ENCODE data around the gene GH1. TPM values are rescaled to one million over a fixed set of nuclear protein-coding genes. Genes with fewer than 3 reads are reported as not detected.

The GH1 gene
- total and polyA plus RNA-seq, 9 of the 15 experiments (the other 6 are each of a cell fraction or from before 2014, with no cell fraction given): not detected

DNA sequence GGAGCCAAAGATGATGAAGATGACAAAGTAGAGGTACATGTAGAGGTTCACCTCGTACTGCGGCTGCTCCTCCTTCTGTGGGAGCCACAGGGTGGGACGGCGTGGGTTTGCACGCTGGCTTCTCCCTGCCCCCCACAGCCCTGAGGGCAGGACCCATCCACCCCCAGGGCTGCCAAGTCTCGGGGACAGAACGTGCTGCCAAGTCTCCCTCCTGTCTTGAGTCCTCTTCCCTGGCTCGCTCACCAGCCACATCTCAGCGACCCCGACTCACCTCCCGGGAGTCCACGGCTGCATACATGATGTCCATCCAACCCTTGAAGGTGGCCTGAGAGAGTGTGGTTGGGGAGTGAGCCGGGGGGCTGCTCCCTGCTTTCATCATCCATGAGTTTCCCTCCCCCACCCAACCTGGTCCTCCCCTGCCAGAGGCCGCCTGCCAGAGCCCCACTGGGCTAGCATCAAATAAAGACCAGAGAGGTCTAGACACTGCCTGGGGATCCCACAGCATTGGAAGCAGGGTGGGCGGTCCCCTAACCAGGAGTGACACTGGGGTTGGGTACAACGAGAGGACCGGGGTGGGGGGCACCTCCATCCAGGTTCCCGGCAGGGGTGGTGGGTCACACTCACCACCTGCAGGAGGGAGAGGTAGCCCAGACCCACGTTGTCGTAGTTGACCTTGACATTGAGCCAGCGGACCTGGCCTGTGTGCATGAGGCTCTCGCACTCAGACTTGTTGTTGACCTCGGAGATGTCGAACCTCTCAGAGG, 26.3 kb upstream of the GH1 start:
- ATAC-seq: no peak
- Histone ChIP-seq H3K9ac (ENCODE audit: insufficient read depth in 1 of 2, low read depth in 2 of 2, low read length in 2 of 2) (0 out of 4 replicates have a peak overlapping the region, but pooled peaks of 1 of the 2 experiments have one; percentile 26), H3K9me3 (replicated peaks; ENCODE audit: control insufficient read depth, insufficient read depth, low read depth, low read length) (no peaks in the 10 kb centered on the region), H3K9me1 (ENCODE audit: control insufficient read depth, insufficient read depth, low read length) (no peaks in the 10 kb centered on the region), H3K4me3 (no peak overlapping the region), H3K36me3 (ENCODE audit: control insufficient read depth, insufficient read depth, low read length) (no peaks in the 10 kb centered on the region), H2AFZ (ENCODE audit: low read depth, low read length) (no peak overlapping the region), H4K20me1 (replicated peaks; ENCODE audit: control insufficient read depth, insufficient read depth, low read length) (no peaks in the 10 kb centered on the region; the same call in 1 of the 2 replicates), H3K27ac (ENCODE audit: extremely low read depth, low read depth, low read length) (no peak overlapping the region), H3K4me2 (ENCODE audit: insufficient read depth, low read length) (no peak overlapping the region), H3K4me1 (replicated peaks in 1 of 2; ENCODE audit: control insufficient read depth in 2 of 2, insufficient read depth in 2 of 2, low read length in 2 of 2) (peaks cover 3 to 37% of the 10 kb centered on the region in 2 experiments; a peak in 3 of 5 replicates), H3K79me2 (ENCODE audit: control insufficient read depth, insufficient read depth, low read length) (no peaks in the 10 kb centered on the region), H3K27me3 (ENCODE audit: control insufficient read depth in 2 of 2, insufficient read depth in 2 of 2, low read length in 2 of 2) (peaks cover 24 to 69% of the 10 kb centered on the region in 2 experiments; a peak in 4 of 5 replicates)
- DNase-seq (ENCODE audit: extremely low read depth in 1 of 4, low spot score in 3 of 4): no peak
- intact Hi-C loops (cut with micrococcal nuclease): loop anchor here (5.0 to 10.0 kb wide), 2 partner anchors 47 to 80 kb away; partner anchors contain the start of gene ICAM2
- 18% methylated on average over 20 of the region's 24 CpGs for WGBS (ENCODE audit: insufficient coverage, low coverage, missing lambda C conversion rate)
- TF ChIP-seq ESRRA (IDR thresholded peaks at IDR 0.05; ENCODE audit: borderline replicate concordance, low read depth) (peak; percentile 56), PPARD (CRISPR knock-in tag; IDR thresholded peaks at IDR 0.05) (no peak), BCOR (IDR thresholded peaks at IDR 0.05) (peak; percentile 39; the same call in 1 of the 2 replicates), ZFP36 (IDR thresholded peaks at IDR 0.05; ENCODE audit: low read depth, low read length, partially characterized antibody) (peak; percentile 28)
- ChIA-PET POLR2A (no interaction called here), CTCF (ENCODE audit: low intra/inter-chr PET ratio) (no interaction called here)
- BruUV-seq (replicated peaks): no TSS peak
- FAIRE-seq: peak; percentile 15
- in situ Hi-C loops (cut with MboI): no loop called here

DNA sequence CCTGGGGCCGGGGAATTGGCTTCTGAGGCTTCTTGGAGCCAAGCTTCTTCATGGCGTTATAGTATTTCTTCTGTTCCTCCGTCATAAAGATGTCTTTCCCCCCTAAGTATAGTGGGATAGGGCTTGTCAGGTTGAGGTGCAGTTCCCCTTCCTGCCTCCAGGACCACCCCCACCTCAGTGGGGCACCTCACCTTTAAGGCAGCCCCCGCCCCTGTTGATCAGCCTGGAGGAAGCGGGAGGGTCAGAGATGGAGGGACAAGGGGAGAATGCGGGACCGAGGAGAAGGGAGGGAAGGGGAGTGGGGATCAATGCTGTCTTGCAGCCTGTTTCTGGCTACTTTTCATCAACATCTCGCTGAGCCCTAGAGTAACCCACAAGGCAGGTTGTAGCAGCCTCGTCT, 25.1 kb upstream of the GH1 start:
- H3K4me3 ChIP-seq: no peak overlapping the region
- H4K20me1 ChIP-seq (replicated peaks; ENCODE audit: control insufficient read depth, insufficient read depth, low read length): no peaks in the 10 kb centered on the region; the same call in 1 of the 2 replicates
- no peak overlapping the region for H3K9ac ChIP-seq (ENCODE audit: insufficient read depth in 1 of 2, low read depth in 2 of 2, low read length in 2 of 2)
- no peak for ATAC-seq
- H3K79me2 ChIP-seq (ENCODE audit: control insufficient read depth, insufficient read depth, low read length): no peaks in the 10 kb centered on the region
- H3K4me1 ChIP-seq (replicated peaks in 1 of 2; ENCODE audit: control insufficient read depth in 2 of 2, insufficient read depth in 2 of 2, low read length in 2 of 2): peaks cover 3 to 32% of the 10 kb centered on the region in 2 experiments; a peak in 3 of 5 replicates
- H3K36me3 ChIP-seq (ENCODE audit: control insufficient read depth, insufficient read depth, low read length): no peaks in the 10 kb centered on the region
- no peaks in the 10 kb centered on the region; the same call in 1 of the 2 replicates for H3K9me3 ChIP-seq (replicated peaks; ENCODE audit: control insufficient read depth, insufficient read depth, low read depth, low read length)
- FAIRE-seq: no peak
- H3K9me1 ChIP-seq (ENCODE audit: control insufficient read depth, insufficient read depth, low read length): no peaks in the 10 kb centered on the region
- 5% methylated on average over 9 of the region's 9 CpGs for WGBS (ENCODE audit: insufficient coverage, low coverage, missing lambda C conversion rate)
- no peak overlapping the region for H2AFZ ChIP-seq (ENCODE audit: low read depth, low read length)
- no TSS peak for BruUV-seq (replicated peaks)
- ChIA-PET CTCF (ENCODE audit: low intra/inter-chr PET ratio) (no interaction called here), POLR2A (no interaction called here)
- intact Hi-C loops (cut with micrococcal nuclease) (loop anchor here (10.0 kb wide), 1 partner anchor 81 kb away; the partner anchor contains the start of gene ICAM2), in situ Hi-C loops (cut with MboI) (no loop called here)
- no peak overlapping the region for H3K4me2 ChIP-seq (ENCODE audit: insufficient read depth, low read length)
- peaks cover 17 to 62% of the 10 kb centered on the region in 2 experiments; a peak in 4 of 5 replicates for H3K27me3 ChIP-seq (ENCODE audit: control insufficient read depth in 2 of 2, insufficient read depth in 2 of 2, low read length in 2 of 2)
- no peak overlapping the region for H3K27ac ChIP-seq (ENCODE audit: extremely low read depth, low read depth, low read length)
- peak in 1 of 4 experiments; percentile 39 for DNase-seq (ENCODE audit: extremely low read depth in 1 of 4, low spot score in 3 of 4)
- TF ChIP-seq ZC3H11A (IDR thresholded peaks at IDR 0.05; ENCODE audit: low read depth, low read length): no peak
- TF ChIP-seq, protein P1, sequence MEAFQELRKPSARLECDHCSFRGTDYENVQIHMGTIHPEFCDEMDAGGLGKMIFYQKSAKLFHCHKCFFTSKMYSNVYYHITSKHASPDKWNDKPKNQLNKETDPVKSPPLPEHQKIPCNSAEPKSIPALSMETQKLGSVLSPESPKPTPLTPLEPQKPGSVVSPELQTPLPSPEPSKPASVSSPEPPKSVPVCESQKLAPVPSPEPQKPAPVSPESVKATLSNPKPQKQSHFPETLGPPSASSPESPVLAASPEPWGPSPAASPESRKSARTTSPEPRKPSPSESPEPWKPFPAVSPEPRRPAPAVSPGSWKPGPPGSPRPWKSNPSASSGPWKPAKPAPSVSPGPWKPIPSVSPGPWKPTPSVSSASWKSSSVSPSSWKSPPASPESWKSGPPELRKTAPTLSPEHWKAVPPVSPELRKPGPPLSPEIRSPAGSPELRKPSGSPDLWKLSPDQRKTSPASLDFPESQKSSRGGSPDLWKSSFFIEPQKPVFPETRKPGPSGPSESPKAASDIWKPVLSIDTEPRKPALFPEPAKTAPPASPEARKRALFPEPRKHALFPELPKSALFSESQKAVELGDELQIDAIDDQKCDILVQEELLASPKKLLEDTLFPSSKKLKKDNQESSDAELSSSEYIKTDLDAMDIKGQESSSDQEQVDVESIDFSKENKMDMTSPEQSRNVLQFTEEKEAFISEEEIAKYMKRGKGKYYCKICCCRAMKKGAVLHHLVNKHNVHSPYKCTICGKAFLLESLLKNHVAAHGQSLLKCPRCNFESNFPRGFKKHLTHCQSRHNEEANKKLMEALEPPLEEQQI (IDR thresholded peaks at IDR 0.05): no peak
- TF ChIP-seq, protein P2, sequence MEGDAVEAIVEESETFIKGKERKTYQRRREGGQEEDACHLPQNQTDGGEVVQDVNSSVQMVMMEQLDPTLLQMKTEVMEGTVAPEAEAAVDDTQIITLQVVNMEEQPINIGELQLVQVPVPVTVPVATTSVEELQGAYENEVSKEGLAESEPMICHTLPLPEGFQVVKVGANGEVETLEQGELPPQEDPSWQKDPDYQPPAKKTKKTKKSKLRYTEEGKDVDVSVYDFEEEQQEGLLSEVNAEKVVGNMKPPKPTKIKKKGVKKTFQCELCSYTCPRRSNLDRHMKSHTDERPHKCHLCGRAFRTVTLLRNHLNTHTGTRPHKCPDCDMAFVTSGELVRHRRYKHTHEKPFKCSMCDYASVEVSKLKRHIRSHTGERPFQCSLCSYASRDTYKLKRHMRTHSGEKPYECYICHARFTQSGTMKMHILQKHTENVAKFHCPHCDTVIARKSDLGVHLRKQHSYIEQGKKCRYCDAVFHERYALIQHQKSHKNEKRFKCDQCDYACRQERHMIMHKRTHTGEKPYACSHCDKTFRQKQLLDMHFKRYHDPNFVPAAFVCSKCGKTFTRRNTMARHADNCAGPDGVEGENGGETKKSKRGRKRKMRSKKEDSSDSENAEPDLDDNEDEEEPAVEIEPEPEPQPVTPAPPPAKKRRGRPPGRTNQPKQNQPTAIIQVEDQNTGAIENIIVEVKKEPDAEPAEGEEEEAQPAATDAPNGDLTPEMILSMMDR (IDR thresholded peaks at IDR 0.05 in 2 of 3, conservative IDR thresholded peaks at IDR 0.05 in 1 of 3; ENCODE audit: insufficient read depth in 2 of 3, low read depth in 1 of 3, low read length in 3 of 3): 0 out of 6 replicates have a peak, but pooled peaks of 1 of the 3 experiments have one; percentile 22
- TF ChIP-seq, protein P3, sequence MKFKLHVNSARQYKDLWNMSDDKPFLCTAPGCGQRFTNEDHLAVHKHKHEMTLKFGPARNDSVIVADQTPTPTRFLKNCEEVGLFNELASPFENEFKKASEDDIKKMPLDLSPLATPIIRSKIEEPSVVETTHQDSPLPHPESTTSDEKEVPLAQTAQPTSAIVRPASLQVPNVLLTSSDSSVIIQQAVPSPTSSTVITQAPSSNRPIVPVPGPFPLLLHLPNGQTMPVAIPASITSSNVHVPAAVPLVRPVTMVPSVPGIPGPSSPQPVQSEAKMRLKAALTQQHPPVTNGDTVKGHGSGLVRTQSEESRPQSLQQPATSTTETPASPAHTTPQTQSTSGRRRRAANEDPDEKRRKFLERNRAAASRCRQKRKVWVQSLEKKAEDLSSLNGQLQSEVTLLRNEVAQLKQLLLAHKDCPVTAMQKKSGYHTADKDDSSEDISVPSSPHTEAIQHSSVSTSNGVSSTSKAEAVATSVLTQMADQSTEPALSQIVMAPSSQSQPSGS (CRISPR knock-in tag; IDR thresholded peaks at IDR 0.05): no peak

Data from K562 (cell line).